Omental fat pad (tissue), 4 donors: ENCODE measurements around the gene HSP90AB1. TPM values are rescaled to one million over a fixed set of nuclear protein-coding genes. Genes with fewer than 3 reads are reported as not detected.

Experiments used
- ATAC-seq: fragments of 150-250 bp; one replicate; pipeline ENCODE4 v1.9.1; 2016; ENCODE audit warnings: mild to moderate bottlenecking, moderate library complexity; ENCODE audit not compliant: low FRiP score
- DNase-seq: peaks from one replicate; pipeline ENCODE4 v3.0.0-alpha.2; 2019; ENCODE audit warnings: low spot score
- total RNA-seq, 4 donors: library from RNA; depleted of rRNA; stranded (reverse); fragments of >200 nt; gene quantifications; one replicate each; pipeline ENCODE4 v1.1.0, GENCODE V29; 2016
- TF ChIP-seq, protein P1 (sequence below), 3 donors: fragments of 450-650 bp; IDR thresholded peaks; one replicate each; pipeline ENCODE4 v1.5.1; 2016 to 2017; ENCODE audit warnings: antibody characterized with exemption in 3 of 3, mild to moderate bottlenecking in 3 of 3, moderate library complexity in 2 of 3

Gene HSP90AB1
- total RNA-seq, 4 donors from 2014 or later, result 553 to 1,198 (median 846) TPM

DNA sequence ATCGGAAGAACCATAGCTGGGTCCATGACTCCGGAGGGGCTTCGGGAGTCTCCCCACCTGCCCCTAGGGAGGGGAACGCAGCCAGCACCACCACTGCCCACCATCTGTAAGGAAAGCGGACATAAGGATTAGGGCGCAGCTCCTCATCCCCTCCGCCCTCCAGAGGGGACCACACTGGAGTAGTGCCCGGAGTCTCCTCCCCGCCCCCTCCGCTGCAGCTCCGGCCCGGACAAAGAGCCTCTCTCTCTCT lies 9.8 kb downstream of the HSP90AB1 start:
- TF ChIP-seq, protein P1, sequence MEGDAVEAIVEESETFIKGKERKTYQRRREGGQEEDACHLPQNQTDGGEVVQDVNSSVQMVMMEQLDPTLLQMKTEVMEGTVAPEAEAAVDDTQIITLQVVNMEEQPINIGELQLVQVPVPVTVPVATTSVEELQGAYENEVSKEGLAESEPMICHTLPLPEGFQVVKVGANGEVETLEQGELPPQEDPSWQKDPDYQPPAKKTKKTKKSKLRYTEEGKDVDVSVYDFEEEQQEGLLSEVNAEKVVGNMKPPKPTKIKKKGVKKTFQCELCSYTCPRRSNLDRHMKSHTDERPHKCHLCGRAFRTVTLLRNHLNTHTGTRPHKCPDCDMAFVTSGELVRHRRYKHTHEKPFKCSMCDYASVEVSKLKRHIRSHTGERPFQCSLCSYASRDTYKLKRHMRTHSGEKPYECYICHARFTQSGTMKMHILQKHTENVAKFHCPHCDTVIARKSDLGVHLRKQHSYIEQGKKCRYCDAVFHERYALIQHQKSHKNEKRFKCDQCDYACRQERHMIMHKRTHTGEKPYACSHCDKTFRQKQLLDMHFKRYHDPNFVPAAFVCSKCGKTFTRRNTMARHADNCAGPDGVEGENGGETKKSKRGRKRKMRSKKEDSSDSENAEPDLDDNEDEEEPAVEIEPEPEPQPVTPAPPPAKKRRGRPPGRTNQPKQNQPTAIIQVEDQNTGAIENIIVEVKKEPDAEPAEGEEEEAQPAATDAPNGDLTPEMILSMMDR (IDR thresholded peaks at IDR 0.05), result no peak

DNA sequence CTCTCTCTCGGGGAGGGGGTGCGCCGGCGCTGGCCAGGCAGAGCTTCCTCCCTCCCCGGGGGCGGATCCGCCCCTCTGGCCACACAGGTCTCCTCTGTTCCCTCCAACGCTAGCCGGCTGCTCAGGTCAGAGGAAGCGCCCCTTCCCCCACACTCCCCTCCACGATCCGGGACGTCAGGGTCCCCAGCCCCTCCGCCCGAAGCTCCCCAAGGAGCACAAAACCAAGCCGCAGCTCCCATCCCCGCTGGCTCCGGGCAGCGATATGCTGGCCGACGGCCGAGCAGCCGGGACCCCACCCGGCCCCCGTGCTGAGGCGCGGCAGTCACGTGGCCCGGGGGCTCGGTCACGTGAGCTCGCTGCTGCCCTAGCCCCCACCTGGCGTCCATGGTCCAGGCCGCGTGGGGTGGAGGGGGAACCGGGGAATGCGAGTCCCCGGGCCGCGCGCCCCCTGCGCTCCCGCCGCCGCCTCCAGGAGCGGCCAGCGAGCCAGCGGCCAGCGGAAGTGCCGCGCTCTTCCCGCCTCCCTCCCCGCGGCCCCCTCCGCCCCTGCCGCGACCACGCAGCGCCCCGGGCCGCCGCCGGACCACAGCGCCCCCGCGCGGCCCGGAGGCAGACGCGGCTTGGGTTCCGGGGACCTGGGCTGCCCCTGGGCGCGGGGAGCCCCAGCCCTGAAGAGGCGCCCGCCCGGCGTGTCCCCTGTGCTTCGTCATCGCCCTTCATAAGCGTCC lies 10.3 kb downstream of the HSP90AB1 start, which contains the start of gene SLC35B2:
SLC35B2 (minus strand) TSS at position 504 of the 728 bp plus-strand sequence; CDS start at position 386, 118 bp downstream.
- TF ChIP-seq, protein P1 (IDR thresholded peaks at IDR 0.05), result peak in 1 of 3 donors; percentile 51

More for the DNA sequence above, 9.8 kb downstream of the HSP90AB1 start:
- DNase-seq, result no peak
- peak; percentile 41 for ATAC-seq

DNA sequence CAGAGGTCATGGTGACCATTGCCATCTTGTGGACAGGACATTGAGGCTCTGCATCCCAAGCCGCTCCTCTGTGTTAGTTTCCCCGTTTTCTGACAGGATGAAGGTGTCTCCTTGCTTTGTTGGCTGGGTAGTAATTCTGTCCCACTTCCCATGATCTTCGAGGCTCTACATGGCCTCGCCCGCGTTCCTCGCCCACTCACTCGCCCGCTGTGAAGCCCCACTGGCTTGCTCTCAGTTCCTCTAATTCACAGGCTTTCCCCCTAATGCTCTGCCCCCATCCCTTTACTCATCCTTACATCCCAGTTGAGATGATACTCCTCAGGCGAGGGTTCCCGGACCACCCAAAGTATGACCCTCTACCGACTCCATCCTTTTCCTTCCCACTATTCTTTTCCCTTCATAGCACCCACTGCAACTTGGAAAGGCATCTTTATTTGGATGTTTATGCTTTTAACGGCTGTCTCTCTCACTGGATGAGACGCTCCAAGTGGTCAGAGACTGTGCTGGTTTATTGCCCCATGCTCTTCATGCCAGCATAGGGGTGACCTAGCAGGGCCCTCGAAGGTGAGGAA lies 10.9 kb downstream of the HSP90AB1 start:
- DNase-seq, result no peak
- TF ChIP-seq, protein P1 (IDR thresholded peaks at IDR 0.05), result no peak
- no peak for ATAC-seq

More for the DNA sequence above, 10.3 kb downstream of the HSP90AB1 start, which contains the start of gene SLC35B2:
- ATAC-seq (peak; percentile 73), DNase-seq (no peak)

DNA sequence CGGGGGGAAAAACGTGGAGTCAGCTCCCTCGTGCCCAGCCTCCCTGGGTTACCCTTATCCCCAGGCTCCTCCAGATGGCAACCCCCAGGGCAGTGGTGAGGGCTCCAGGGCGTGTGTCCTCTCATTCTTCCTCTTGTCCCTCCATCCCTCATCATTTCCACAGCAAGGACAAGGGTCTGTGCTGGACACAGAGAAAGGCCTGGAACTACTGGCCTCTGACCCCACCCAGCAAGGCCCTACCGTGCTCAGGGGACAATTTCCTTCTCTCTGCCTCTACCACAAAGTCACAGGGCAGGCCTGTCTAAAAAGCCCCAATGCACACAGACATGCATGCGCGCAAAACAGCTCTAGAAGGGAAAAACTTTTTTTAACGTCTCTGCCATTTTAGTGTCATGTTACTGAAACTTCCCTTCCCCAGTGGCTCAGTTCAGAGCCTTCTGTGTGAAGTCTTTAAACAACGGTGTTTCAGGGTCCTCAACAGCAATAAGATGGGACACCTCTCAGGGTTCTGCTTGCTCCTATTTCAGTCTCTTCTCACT lies 11.5 kb downstream of the HSP90AB1 start:
- TF ChIP-seq, protein P1 (IDR thresholded peaks at IDR 0.05), result no peak
- DNase-seq (no peak), ATAC-seq (no peak)

DNA sequence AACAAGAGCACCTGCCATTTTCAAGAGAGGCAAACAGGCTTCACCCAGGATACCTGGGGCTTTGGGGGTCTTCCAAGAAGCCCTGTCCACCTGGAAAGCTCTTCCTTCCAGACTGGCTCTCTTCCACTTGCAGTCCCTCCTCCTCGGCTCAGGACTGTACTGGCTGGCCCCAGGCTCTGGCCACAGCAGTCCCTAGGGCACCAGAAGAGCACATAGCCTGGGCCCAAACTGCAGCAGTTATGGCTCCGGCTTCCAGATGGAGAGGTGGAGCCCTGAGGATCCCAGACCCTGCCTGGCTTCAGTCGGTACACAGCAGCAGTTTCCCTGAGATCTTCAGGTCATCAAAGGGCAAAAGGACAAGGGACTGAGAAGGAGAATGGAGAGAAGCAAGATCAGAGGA lies 12.0 kb downstream of the HSP90AB1 start:
- TF ChIP-seq, protein P1 (IDR thresholded peaks at IDR 0.05), result no peak
- no peak for DNase-seq
- ATAC-seq, result no peak

DNA sequence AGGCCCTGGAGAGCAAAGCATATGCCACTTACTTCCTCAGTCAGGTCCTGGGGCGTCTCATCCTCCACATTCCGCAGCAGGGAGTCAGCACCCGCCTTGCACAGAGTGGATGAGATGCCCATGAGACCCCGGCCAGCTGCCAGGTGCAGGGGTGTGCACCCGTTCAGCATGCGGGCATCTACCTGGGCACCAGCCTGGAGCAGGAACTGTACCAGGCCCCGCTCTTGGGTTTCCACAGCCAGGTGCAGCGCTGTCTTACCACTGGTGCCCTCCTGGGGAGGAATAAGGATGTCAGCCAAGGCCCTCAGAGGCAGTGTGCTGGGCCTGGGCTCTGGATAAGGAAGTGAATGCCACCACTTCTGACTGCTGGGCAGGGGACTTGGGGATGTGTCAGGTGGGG lies 13.1 kb downstream of the HSP90AB1 start:
- ATAC-seq (no peak), DNase-seq (no peak)
- TF ChIP-seq, protein P1 (IDR thresholded peaks at IDR 0.05), result no peak
